Cardiac fibroblast (primary cell): Measurements from ENCODE around the gene KIF1C.
A peak's percentile ranks its signal among the peaks of the same experiment; 100 is the strongest.

ENCODE experiments used
- DNase-seq, 2 donors: peaks; one replicate each; pipeline versions ENCODE4 v3.0.0 to v3.0.0-alpha.2; 2010; ENCODE audit warnings: low read depth in 2 of 2
- H3K4me3 ChIP-seq, 2 donors: replicated peaks in 1 of 2; 1 replicate in 1 of 2; 2 replicates in 1 of 2; pipeline ENCODE4 v1.5.1; 2011; ENCODE audit warnings: low read depth in 2 of 2, low read length in 2 of 2, mild to moderate bottlenecking in 2 of 2, moderate library complexity in 1 of 2
- TF ChIP-seq, protein P1 (sequence below): IDR thresholded peaks from one replicate; pipeline ENCODE4 v1.5.1; 2011; ENCODE audit warnings: low read depth, mild to moderate bottlenecking, low read length, inconsistent platforms

The KIF1C gene

DNA sequence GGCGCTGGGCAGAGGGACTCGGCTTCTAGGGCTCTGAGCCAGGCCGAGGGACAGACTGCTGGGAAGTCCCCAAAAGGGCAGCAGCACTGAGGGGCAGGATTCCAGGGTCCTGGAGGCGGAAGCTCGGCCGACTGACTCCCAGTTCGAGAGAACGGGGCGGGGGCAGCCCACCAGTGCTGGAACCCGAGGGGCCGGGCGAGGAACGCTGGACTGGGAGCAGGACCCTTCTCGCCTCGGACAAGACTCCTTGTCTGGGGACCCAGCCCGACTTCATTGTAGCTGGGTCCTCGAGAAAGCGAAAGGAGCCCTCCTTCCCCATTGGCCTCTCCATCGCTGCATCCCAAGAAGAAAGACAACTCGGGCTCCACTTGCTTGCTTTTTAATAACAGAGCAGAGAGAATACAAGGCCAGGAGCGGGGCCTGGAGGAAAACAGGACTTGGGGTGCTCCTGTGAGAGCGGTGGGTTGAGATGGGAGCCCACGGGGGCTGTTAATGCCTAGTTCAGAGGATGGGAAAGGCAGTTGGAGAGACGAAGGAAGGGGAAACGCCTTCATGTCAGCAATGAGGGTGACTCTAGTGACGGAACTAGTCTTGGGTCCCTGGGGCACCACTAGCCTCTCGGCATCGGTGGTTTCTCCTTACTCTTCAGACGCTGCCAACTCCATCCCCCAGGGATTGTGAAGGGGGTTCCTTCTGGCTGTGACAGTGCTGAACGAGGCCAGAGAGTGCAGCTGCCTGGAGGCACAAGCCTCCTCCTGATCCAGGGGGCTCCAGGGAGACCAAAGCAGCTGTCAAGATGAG is 9.8 kb upstream of the KIF1C start:
- TF ChIP-seq, protein P1, sequence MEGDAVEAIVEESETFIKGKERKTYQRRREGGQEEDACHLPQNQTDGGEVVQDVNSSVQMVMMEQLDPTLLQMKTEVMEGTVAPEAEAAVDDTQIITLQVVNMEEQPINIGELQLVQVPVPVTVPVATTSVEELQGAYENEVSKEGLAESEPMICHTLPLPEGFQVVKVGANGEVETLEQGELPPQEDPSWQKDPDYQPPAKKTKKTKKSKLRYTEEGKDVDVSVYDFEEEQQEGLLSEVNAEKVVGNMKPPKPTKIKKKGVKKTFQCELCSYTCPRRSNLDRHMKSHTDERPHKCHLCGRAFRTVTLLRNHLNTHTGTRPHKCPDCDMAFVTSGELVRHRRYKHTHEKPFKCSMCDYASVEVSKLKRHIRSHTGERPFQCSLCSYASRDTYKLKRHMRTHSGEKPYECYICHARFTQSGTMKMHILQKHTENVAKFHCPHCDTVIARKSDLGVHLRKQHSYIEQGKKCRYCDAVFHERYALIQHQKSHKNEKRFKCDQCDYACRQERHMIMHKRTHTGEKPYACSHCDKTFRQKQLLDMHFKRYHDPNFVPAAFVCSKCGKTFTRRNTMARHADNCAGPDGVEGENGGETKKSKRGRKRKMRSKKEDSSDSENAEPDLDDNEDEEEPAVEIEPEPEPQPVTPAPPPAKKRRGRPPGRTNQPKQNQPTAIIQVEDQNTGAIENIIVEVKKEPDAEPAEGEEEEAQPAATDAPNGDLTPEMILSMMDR: no peak
- no peak for DNase-seq

DNA sequence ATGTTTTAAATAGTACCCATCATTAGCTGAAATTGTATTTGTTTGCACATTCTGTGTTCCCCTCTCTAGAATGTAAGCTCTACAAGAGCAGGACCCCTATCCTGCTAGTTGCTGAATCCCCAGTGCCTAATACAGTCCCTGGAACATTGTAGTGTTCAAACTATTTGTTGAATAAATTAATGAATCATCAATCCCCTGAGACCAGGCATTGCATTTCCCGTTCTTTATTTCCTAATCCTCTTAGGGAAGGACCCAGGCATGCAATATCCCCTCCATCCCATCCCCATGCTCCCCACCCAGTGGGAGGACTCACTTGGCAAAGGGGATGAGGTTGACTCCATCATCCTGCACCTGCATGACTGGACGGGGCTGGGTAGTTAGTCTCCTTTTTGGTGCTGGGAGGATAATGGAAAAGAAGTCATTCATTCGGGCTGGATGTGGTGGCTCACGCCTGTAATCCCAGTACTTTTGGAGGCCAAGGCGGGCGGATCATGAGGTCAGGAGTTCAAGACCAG is 3.6 kb upstream of the KIF1C start:
- DNase-seq: peak in 1 of 2 donors; percentile 57
- H3K4me3 ChIP-seq: no peak overlapping the region
- TF ChIP-seq, protein P1: no peak

More for the DNA sequence above, 9.8 kb upstream of the KIF1C start:
- H3K4me3 ChIP-seq: peak overlapping the region; percentile 80 to 90

DNA sequence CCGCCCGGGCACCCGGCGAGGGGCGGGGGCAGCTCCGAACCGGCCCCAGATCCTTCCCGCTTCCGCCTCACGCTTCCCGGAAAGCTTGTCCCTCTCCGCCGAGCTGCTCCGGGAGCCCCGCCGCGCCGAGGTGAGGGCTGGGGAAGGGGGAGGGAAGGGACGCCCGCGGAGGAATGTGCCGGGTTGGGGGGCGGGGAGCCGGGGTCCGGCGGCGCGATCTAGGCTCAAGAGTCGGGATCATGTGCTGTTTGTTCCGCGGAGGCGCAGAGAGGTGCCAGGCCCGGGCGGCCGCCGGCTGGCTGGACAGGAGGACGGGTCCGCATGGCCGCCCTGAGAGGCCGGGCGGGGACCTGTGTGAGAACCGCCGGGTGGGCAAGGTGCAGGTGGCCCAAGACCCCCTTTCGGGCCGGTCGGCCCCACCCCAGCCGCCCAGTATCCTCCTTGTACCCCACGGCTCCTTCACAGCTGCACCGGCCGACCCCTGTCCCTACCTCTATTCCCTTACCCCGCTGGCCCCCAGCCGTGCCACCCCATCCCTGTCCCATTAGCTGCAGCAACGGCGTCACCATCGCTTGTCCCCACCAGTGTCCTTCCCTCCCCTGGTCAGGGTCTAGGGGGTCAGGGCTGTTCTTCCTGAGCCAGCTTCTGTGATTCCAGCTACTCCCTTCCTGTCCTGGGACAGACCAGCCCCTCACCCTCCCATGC is 429 bp downstream of the KIF1C start:
- H3K4me3 ChIP-seq: peak overlapping the region; percentile 93 to 97
- TF ChIP-seq, protein P1: no peak
- peak in 1 of 2 donors; percentile 13 for DNase-seq

DNA sequence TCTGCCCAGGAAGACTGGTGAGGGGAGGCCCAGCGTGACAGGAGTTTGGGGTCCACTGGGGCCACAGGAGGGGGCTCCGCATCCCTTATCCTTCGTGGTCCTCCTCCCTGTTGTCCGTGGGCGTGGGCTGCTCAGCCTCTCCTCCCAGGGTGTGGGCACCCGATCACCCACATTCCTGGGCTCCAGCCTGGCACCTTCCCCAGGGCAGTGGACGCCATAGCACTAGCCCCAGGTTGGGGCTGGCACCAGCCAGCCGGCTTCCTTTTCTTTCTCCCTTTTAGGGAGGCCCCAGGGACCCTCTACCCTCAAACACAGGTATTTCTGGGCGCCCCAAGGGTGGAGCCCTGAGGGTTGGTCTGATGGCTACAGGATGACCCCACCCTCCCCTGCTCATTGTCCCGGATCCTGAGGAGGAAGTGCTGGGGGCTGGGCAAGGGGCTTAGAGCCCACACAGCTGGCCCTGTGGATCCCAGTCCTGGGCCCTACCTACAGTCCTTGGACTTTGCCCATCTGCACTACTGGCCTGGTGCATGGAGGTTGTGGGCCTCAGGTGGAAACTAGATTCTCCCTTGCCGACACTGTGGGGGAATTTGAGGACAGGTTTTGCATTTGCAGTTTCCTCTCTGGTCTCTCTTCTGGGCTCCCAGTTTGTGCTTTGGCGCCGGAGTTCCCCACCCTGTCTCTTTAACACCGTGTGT is 1.1 kb downstream of the KIF1C start:
- no peak for DNase-seq
- TF ChIP-seq, protein P1: no peak
- peak overlapping the region; percentile 93 to 97 for H3K4me3 ChIP-seq

DNA sequence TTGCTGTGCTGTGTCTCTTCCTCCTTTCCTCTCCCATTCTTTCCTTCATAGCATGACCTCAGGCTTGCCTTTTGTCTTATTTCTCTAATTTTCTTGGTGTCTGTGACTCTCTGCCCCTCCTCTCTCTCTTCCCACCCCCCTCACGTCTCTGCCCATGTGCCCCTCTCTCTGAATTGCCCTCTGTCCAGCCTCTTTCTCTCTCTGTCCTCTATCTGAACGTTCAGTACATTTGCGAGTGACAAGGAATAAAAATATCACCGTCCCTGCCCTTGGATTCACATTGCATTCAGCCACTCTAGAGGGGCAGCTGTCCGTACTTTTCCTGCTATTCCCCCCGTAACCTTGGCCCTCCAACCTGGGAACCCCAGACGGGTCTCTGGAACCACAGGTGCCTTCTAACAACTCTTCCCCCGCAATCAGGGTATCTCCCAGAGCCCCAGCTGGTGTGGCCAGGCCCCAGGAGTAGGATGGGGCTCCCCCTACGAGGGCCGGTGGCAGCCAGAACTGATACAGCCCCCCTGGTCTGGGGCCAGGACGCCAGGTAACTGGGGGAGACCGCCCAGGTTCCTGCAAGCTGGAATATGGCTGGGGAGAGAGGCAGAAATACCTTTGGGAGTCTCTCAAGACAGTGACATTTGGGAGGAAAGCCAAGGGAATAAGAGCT is 1.8 kb downstream of the KIF1C start:
- TF ChIP-seq, protein P1: no peak
- H3K4me3 ChIP-seq: peak overlapping the region; percentile 93 to 97
- no peak for DNase-seq

DNA sequence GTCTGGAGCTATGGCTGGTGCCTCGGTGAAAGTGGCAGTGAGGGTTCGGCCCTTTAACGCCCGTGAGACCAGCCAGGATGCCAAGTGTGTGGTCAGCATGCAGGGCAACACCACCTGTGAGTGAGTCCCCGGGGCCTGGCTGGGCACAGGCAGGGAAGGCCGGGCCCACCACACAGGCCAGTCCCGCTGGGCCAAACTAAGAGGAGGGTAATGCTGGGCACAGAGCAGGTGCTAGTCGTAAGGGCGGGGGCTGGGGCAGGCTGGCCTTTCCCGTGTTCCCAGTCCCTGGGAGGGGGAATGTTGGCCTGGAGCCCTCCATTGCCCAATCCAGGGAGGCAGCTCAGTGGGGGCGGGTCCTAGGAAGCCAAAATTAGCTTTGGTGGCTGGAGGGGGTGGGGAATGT is 2.5 kb downstream of the KIF1C start:
- peak in 1 of 2 donors; percentile 56 for DNase-seq
- H3K4me3 ChIP-seq: no peak overlapping the region
- TF ChIP-seq, protein P1: no peak
